NCI-H1436 treated with DMSO at 0.1 percent for 48 hours (cell line): ENCODE measurements around the gene MACIR.

Experiments
- DNase-seq: peaks from one replicate; lab custom pipeline; 2025; lab: John Stamatoyannopoulos, UW

MACIR gene

DNA sequence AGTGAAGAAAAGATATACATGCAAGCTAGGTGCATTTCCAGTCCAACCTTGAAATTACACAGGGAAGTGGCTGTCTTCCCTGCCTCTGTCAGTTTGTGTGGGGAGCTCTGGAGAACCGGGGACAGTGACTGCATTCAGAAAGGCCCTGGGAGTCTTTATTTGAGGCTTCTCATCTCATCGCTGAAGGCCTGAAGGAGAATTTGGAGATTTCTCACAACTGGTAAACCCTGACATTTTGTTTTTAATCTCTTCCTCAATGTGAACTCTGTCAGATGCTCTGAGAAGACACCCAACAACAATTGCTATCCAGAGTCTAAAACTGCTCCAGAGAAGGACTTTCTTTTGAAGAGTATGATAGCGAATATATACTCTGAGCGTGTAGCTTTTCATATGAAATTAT lies 33.0 kb downstream of the MACIR start:
- no peak for DNase-seq

DNA sequence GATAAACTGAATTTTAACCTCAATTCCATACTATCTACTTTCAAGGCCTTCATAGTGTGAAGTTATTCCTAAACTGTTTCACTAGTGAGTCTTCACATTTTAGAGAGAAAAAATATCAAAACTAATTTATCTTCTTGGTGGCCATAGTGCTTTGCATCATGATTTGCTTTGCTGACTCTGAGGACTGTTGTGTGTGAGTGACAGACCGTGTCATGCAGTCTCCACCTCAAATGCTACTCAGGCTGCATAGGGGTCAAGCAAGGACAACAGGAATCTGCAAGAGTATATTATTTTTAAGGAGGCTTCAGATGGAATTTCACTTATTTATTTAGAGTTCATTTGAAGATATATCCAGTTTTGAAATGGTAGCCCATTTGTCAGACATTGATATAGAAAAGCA lies 34.5 kb downstream of the MACIR start:
- no peak for DNase-seq

DNA sequence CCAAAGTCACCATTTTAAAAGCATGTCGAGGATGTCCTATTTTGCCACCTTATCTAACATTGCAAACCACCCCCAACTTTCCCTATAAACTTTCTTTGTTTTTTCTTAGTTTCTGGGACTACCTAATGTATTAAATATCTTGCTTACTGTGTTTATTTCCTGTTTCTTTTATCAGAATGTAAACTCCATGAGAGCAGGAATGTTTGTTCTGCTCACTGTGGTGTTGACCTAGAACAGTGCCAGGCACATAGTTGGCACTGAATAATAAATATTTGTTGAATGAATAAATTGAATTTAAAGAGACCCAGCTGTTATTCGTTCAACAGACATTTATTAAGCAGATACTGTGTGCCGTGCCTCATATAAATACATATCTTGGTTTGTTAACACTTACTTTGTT lies 35.2 kb downstream of the MACIR start:
- no peak for DNase-seq

DNA sequence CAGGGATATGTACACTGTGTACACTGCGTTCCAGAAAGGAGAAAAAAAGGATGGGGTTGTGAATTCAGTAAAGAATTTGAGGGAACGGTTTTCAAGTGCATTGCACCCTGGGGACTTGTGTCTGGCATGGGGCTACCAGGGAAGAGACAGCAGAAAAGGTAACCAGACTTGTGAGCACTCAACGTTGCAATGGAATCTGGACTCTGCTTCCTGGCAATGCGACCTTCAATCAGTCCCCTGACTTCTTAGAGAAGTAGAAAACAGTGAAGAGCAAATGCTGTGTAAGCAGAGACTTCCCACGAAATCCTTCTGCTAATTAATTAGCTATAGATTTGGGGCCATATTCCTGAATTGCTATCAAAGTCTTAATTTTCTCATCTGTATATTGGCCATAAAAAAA lies 36.3 kb downstream of the MACIR start:
- no peak for DNase-seq

DNA sequence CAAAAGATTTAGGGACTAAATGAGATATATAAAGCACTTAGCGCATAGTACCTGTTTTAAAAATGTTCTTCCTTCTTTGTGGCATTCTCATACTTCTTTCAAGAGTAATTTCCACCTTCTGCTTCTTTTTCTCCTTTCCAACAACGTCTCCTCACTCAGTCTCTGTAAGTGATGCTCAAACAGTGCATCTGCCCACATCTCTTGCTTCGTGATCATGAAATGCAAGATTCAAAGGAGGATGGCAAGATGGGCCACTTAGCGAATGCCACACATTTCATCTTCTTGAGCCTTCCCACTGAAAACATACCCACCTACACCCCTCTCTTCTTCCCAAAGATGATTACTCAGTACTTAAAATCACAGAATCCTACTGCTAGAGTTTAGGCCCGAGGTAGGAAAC lies 36.9 kb downstream of the MACIR start:
- no peak for DNase-seq

DNA sequence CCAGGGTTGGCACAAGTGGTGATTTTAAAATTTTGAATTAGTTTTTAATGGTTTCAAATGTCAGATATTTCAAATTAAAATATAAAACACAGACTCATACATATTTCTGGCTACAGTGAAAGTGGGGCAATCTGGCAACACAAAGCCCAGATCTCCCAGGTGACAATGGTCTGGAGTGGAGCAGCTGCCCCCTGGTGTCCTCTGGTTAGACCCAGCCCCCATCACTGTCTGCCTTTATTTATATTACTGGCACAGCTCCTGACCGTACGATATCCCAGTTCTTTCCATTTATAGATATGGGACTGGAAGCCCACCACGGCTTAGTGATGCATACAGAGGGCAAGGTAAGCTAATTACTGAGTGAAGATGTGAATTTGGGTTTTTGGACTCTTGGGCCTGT lies 37.3 kb downstream of the MACIR start:
- DNase-seq: no peak

DNA sequence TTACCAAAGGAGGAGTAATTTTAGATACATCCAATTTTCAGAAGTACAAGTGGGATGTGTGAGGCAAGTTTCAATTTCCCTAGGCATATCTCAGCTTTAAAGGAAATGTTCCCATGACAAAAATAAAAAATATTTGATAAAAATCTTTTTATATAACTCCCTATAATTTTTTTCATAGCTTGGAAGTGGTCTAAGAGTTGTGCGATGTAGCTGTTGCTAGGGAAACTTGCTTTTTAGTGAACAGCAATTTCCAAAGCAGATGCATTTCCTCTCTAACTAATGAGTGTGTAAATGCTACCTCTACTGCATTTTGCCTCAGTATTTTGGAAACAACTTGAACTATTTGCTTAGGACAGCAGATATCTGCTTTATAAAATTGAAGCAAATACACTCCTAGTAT lies 39.6 kb downstream of the MACIR start:
- no peak for DNase-seq

DNA sequence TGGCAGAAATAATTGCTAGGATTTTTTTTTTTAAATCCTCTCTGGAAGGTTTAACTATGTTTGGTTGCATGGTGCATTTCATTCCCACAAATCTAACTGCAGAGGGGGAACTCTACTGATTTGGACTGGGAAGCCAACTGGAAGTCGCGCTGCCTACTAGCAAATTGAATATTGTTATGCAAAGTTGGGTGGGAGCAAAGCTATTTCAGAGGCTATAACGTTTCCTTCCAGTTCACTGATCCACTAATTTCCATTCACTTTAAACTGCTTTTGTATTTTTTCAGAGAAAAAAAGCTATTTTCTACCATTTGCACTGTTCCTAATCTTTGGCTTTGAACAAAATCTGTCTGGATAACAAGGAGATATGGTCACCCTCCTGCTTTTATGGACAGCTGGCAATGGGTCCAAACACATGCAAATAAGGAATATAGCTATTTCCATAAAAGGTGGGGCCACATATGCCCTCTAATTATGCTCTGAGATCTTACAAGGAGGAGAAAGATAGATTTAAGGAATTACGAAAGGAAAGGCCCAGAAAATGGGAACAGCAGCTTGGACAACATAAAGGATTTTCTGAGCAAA lies 40.1 kb downstream of the MACIR start:
- no peak for DNase-seq

DNA sequence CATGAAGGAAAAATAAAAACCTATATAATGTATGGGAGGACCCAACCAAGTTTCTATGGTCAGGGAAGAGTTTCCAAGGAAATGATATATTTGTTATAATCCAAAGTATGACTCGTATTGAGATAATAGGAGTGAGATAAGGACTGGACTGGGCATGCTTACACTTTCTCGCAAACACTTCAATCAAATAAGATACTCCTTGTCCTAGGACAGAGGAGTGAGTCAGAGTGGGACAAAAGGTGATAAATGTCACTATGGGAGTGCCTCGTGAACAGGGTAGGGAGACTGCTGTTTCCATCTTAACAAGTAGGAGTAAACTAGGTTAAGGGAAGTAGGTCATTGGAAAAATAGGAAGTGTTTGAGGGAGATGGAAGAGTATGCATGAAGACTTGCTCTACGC lies 47.2 kb downstream of the MACIR start:
- no peak for DNase-seq

DNA sequence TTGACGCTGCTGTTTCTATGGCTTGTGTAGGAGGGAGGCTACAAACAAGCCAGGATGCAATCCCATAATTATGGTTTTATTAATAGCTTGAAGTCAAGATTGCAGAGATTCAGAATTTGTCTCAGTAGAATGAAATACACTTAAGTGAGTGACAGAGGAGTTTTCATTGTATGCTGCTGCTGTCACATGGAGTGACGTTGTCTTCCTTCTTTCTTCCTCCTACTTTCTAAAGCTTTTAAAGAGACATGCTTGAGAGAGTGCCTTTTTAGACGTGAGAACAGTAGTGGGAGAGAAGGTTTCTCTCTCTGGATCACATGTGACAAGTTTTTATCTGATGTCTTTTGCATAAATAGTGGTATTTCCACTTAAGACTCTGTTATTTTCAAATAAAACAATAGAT lies 48.9 kb downstream of the MACIR start:
- no peak for DNase-seq

DNA sequence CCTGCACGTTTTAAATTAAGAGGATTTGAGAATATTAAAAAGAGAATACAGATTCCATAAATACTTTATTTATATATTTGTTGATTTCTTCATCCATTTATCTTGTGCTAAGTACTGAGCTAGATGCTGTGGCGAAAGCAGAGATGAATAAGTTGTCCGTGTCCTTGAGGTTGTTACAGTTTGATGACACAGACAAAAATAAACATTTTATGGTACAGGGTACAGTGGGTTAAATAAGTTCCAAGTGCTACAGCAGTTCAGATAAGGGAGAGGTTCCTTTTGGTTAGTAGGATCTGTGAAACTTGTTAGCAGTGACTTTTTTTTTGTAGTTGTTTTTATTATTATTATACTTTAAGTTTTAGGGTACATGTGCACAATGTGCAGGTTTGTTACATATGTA lies 50.2 kb downstream of the MACIR start:
- no peak for DNase-seq

DNA sequence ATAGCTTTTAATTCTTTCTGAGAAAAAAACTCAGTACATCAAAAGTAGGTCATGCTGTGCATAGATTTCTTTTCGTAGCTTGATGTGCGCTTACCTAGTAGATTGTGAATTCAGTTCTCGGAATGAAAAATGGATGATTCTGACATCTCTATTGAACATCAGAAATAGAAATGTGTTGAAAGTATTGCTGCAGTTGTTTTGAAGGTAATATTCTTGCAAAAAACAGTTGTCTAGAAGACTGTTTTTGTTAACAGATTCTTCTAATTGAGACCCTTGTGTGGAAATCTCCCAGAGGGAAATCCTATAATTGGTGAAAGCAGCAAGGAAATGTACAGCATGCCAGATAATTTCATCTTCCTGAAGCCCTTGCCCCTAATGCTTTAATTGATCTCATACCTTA lies 54.5 kb downstream of the MACIR start:
- no peak for DNase-seq

DNA sequence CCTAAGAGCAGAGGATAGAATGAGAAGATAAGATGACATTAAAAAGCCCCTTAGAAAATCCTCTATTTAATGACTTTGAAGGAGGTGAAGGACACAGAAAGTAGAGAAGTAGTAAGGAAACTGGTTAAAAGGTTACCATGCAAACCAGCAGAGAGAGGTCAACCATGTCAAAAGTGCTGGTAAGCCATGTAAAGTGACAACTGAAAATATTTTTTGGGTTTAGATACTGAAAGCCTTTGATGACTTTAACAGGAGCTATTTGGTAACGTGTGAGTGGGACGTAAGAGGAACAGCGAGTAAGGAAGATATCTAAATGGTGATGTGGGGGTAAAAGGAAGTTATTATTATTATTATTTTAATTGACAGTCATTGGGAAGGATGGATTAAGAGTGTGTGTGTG lies 56.9 kb downstream of the MACIR start:
- DNase-seq: no peak

DNA sequence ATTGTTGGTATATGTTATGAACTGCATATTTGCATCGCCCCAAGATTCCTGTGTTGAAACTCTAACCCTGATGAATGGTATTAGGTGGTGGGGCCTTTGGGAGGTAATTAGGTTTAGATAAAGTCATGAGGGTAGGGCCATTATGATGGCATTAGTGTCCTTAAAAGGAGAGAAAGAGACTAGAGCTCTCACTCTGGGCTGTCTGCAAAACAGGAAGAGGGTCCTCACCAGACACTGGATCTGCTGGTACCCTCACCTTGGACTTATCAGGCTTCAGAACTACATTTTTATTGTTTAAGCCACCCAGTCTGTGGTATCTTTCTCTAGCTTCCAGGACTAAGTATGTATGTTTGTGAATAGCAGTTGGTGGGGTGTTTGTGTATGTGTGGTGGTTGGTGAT lies 68.9 kb downstream of the MACIR start:
- no peak for DNase-seq

DNA sequence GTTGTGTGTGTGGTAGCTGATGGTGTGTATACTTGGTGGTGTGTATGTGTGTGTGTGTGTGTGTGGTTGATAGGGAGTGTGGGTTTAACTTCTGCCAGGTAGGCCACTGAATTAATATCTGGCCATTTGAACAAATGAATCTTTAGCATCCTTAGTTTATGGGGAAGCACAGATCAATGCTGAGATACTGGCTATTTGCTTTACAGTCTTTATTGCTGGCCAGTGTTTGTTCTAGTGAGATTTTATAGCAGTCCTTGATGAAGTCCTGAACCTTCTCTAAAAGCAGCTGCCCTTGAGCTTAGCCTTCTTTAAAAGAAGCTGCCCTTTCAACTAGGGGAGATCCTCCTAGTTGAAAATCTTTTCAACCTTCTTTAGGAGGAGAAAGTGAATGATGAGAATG lies 69.3 kb downstream of the MACIR start:
- no peak for DNase-seq
